ENCODE measurements around the gene CD109.
"Not testable (repeated sequence)": the region's sequence is repeated elsewhere in the genome, so short reads cannot be mapped to it uniquely, and the experiment has no call there.

GRCh38 chr6:73683574-73683973 is 12.4 kb upstream of the CD109 start:
- TF ChIP-seq POLR2AphosphoS5, POLR2A, CTCF, EP300 (IDR thresholded peaks at IDR 0.05): not testable (repeated sequence)
